Astrocyte (in vitro differentiated cells and primary cell): ENCODE results near the gene HEXIM1.

Experiments
- CTCF ChIP-seq: IDR thresholded peaks from 2 replicates; pipeline ENCODE4 v1.5.1; 2011; ENCODE audit warnings: low read depth, mild to moderate bottlenecking, inconsistent platforms, low read length, moderate library complexity; ENCODE audit not compliant: insufficient read depth
- EZH2 ChIP-seq: IDR thresholded peaks from 2 replicates; pipeline ENCODE4 v1.6.1; 2012; ENCODE audit warnings: mild to moderate bottlenecking, low read length, inconsistent platforms; ENCODE audit not compliant: insufficient read depth

- TF ChIP-seq CTCF (no peak), EZH2 (no peak)
Observed at GRCh38 chr17:45103269-45103795, 44.9 kb upstream of the HEXIM1 start.
